H7 (cell line): ENCODE results near the gene RAD23B. TPM values are rescaled to one million over a fixed set of nuclear protein-coding genes. Genes with fewer than 3 reads are reported as not detected.

ENCODE experiments used
- DNase-seq: peaks from one replicate; pipeline ENCODE4 v3.0.0; 2012
- H3K27me3 ChIP-seq: 2 replicates; pipeline ENCODE4 v1.6.0; 2011; ENCODE audit warnings: mild to moderate bottlenecking, low read length; ENCODE audit not compliant: control insufficient read depth, insufficient read depth
- H3K36me3 ChIP-seq: replicated peaks from 2 replicates; pipeline ENCODE4 v1.5.1; 2011; ENCODE audit warnings: low read length; ENCODE audit not compliant: control insufficient read depth, insufficient read depth
- H3K4me3 ChIP-seq: 2 replicates; pipeline ENCODE4 v1.5.1; 2011; ENCODE audit warnings: low read depth, mild to moderate bottlenecking, control low read depth, low read length, moderate library complexity; ENCODE audit not compliant: insufficient read depth
- total RNA-seq: library from RNA; depleted of rRNA; stranded (reverse); fragments of >200 nt; shearing (Covaris generic); gene quantifications from 2 replicates; pipeline ENCODE4 v1.2.3, GENCODE V29; 2014

RAD23B gene
- total RNA-seq, 1 experiment from 2014 or later = 137 TPM

DNA sequence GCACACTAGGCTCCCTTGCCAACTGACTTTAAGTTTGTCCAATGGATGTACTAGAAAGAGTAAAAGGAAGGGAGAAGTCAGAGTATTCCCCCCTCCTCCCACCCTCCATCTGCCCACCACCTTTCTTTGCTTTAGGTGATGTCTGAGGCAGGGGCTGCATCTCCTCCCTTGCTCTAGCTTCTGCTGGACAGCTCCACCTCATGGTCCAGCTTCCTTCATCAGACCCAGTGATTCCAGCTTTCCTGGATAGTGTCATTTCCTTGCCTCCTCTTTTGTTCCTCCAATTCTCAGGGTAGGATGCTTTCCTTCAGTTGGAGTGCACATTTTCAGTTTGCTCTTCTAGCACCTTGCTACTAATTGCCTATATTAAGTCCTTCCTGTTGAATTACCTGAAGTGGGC lies 67.4 kb downstream of the RAD23B start:
- no peak for DNase-seq
- no peak overlapping the region for H3K4me3 ChIP-seq
- H3K27me3 ChIP-seq = no peaks in the 10 kb centered on the region
- no peaks in the 10 kb centered on the region for H3K36me3 ChIP-seq

DNA sequence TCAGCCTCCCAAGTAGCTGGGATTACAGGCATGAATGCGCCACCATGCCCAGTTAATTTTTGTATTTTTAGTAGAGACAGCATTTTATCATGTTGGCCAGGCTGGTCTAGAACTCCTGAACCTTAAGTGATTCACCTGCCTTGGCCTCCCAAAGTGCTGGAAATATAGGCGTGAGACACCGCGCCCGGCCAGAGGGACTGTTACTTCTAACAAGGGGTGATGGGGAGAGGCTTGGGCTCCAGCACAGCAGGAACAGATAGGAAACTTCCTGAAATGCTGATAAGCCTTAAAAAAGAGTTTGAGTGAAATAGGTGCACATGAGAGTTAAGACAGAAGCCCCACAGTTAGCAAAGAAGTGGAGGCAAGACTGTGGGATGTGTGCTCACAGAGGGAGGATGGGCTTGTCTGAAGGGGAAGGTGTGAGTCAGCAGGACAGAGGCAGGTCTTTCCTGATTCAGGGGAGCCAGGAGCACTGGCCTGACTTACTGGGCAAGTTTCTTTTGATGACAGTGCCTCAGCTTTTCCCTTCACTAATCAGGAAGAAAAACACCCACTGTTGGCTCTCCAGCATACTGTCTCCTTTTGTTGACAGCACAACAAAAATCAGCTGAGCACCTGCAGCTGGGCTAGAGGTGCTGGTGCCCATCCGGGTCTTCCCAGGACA lies 68.4 kb downstream of the RAD23B start:
- no peak overlapping the region for H3K4me3 ChIP-seq
- no peaks in the 10 kb centered on the region for H3K27me3 ChIP-seq
- DNase-seq = no peak
- H3K36me3 ChIP-seq = no peaks in the 10 kb centered on the region

DNA sequence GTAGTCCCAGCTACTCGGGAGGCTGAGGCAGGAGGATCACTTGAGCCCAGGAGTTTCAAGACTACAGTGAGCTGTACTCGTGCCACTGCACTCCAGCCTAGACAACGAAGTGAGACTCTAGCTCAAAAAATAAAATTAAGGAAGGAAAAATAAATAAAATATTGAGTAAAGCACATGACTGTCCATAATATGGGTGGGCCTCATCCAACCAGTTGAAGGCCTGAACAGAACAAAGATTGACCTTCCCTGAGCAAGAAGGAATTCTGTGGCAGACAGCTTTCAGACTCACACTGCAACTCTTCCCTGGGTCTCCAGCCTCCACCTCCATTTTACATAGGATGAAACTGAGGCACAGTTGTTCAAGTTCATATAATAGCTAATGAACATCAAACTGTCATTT lies 72.3 kb downstream of the RAD23B start:
- H3K27me3 ChIP-seq = no peaks in the 10 kb centered on the region

DNA sequence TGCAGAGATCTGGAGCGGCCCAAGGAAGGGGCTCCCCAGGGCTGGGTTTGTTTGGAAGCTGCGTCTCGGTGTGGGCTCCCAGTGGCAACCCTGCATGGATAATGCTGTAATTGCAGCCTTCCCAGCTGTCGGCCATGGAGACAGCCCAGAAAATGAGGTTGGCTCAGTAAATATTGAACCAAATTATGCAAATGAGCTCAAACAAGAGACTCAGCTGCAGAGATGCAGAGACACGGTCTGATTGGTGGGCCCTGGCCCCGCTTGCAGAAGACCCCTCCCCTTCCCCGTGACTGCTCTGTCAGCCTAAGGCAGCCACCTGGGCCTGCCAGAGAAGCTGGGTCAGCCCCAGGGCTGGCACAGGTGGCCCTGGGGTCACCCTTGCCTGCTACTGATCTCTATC lies 75.9 kb downstream of the RAD23B start:
- Histone ChIP-seq H3K36me3 (no peaks in the 10 kb centered on the region), H3K4me3 (no peak overlapping the region), H3K27me3 (no peaks in the 10 kb centered on the region)
- DNase-seq = no peak

More for the DNA sequence above, 72.3 kb downstream of the RAD23B start:
- no peak overlapping the region for H3K4me3 ChIP-seq
- H3K36me3 ChIP-seq = no peaks in the 10 kb centered on the region
- no peak for DNase-seq

DNA sequence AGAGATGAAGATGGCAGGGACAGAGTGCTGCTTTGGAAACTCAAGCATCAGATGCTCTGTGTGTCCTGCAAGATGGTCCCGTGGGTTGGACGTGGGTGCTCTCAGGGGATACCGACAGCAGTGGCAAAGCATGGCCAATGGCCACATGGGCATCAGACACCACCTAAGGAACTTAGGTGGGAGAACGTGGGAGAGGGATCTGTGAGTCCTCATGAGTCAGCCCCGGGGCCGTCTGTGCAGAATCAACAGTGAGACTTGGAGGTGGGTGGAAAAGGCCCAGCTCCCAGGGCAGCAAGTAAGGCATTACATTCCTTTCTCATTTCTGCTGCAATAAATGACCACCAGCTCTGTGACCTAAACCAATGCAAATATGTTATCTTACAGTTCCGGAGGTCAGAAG lies 77.0 kb downstream of the RAD23B start:
- no peak for DNase-seq
- H3K4me3 ChIP-seq = no peak overlapping the region
- no peaks in the 10 kb centered on the region for H3K27me3 ChIP-seq
- no peaks in the 10 kb centered on the region for H3K36me3 ChIP-seq

DNA sequence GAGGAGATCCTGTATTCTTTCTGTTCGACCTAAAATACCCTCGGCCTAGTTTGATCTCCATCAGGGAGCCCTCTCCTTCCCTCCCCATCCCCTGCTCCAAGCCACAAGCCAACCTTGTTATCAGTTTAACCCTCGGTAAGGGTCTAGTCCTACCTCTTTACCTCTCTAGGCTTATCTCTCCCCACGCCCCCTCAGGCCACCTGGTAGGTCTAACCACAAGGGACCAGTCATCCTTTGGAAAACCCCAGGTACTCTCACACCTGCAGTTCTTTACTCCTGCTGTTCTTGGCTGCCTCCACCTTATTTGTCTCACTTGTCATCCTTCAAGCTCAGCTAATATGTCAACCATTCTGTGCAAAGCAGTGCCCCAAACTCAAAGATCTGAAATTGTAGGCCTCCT lies 78.7 kb downstream of the RAD23B start:
- H3K27me3 ChIP-seq = no peaks in the 10 kb centered on the region
- DNase-seq = no peak
- no peaks in the 10 kb centered on the region for H3K36me3 ChIP-seq
- no peak overlapping the region for H3K4me3 ChIP-seq

DNA sequence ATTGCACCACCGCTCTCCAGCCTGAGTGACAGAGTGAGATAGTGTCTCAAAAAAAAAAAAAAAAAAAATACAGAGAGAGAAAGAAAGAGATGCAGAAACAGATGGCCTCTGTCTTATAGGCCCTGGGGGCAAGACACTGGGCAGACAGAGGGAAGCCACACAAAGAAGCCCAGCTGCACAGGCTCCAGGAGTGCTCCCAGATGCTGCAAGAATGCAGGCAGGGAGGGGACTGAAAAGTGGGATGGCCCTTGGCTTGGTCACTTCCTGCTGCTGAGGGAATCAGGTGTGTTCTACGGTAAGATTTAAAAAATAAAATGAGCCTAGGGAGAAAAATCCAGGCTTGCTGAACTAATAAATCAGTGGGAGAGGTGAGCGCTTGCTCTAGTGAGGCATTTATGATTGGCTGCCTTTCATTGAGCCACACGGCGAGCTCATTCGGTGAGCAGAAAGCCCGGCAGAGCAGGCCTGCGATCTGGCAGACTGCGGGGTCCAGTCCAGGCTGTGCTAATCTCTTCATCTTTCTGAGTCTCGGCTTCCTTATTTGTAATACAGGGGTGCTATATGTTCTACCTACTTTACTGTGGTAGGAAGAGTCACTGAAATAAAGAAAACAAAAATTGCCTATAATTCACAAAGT lies 80.6 kb downstream of the RAD23B start:
- no peaks in the 10 kb centered on the region for H3K27me3 ChIP-seq
- no peak overlapping the region for H3K4me3 ChIP-seq
- H3K36me3 ChIP-seq = no peaks in the 10 kb centered on the region
- DNase-seq = peak; percentile 45

DNA sequence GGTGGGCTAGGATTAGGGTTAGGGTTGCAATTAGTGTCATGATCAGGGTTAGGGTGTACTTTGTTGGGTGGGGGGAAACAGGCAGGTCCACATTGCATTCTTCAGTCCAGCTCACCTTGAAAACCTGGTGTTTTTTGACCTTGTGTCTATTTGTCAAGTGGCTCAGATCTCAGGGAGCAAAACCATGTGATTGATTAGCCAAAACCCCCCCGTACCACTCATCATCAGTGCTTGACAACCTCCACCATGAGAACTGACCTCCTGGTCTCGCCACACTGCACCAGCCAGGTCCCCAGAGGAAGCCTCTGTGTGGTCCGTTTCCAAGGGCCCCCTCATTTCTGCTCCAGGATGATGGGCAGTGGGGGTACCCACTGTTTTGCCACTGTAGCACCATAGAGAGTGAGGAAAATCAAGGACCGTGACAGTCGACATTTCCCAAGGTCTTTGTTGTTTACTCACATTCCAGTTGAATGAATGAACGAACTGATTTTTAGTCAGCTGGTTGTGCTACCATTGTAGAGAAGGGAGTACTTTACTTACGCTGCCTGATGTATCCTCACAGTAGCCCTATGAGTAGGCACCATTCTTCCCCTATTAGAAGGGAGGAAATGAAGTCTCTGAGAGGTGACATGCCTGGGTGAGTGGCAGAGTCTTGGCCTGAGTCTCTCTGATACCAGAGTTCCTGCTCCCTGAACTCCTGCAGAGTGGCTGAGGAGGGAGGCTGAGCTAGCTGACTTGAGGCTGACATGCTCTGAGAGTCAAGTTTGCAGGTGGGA lies 84.8 kb downstream of the RAD23B start:
- H3K36me3 ChIP-seq = no peaks in the 10 kb centered on the region
- DNase-seq = no peak
- H3K27me3 ChIP-seq = no peaks in the 10 kb centered on the region
- H3K4me3 ChIP-seq = no peak overlapping the region

DNA sequence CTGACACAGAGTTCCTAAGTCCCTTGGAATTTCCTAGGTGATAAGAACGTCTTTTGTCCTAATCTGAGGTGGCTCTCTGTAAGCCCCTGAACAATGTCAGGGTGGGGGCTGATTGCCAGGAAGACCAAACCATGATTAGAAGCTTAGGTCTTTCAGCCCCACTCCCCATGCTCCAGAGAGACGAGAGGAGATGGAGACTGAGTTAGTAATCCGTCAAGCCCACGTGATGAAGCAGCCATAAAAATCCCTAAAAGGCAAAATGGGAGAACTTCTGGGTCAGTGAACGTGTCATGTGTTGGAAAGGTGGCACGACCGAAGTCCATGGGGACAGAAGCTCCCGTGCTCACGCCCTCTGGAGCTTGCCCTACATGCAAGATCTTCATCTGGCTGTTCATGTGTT lies 85.6 kb downstream of the RAD23B start:
- Histone ChIP-seq H3K4me3 (no peak overlapping the region), H3K36me3 (no peaks in the 10 kb centered on the region)
- DNase-seq = no peak

DNA sequence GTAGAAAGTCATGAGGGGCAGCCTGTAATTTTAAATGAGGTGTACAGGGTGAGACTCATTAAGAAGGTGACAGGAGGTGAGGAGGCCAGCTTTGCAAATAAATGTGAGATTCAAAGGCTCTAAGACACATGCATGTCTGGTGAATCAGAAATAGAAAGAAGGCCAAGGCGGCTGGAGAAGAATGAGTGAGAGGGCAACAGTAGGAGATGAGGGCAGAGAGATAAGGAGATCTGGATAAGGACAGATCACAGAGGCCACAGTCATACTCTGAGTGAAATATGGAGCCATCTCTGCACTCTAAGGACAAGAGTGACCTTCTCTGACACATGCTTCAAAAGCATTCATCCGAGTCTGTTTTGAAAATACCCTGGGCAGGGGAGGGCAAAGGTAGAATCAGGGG lies 90.7 kb downstream of the RAD23B start:
- no peaks in the 10 kb centered on the region for H3K36me3 ChIP-seq
- no peak overlapping the region for H3K4me3 ChIP-seq
- no peak for DNase-seq
- H3K27me3 ChIP-seq = no peaks in the 10 kb centered on the region

More for the DNA sequence above, 85.6 kb downstream of the RAD23B start:
- no peaks in the 10 kb centered on the region for H3K27me3 ChIP-seq

DNA sequence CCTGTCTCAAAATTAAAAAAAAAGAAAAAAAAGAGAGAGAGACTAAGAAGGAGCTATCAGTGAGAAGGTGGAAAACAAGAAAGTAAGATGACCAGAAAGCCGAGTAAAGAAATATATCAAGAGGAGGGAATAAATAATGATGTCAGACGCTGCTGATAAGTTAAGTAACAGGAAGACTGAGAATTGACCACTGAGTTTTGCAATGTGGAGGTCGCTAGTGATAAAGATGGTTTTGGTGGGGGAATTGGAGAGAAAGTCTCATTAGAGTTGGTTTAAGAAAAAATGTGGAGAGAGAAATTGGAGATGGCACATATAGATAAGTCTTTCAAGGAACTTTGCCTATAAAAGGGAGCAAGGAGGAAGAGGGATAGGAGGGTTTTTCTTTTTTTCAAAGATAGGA lies 91.9 kb downstream of the RAD23B start:
- Histone ChIP-seq H3K4me3 (no peak overlapping the region), H3K36me3 (no peaks in the 10 kb centered on the region), H3K27me3 (no peaks in the 10 kb centered on the region)
- no peak for DNase-seq

DNA sequence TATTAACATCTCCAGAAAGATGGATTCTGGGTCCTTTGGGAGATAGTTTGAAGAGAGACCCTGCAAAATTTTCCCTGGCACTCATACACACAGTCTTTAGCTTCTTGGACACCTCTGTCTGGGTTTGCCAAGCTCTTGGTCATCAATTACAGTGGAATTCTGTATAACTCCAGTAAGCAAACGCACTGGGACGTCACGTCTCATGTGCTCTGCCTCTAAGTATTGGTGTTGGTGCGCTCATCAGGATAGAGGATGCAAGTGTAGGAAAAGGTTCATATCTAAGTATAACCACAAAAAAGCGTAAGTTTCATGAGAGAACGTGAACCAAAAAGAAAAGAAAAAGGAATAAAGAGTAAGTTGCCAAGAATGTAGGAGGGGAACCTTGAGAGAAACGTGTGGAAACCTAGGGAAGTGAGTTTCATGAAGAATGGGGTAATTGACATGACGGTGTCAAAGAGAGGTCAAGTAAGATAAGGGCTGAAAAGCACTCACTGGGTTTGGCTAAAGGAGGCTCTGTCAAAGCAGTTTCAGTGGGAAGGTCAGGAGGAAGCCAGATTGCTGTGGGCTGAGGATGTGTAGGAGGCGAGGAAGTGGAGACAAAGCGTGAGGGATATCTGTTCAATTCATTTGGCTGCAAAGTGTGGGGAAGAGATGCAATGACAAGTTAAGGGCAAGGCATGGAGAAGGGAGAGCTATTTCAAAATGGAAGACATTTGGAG lies 92.7 kb downstream of the RAD23B start:
- Histone ChIP-seq H3K4me3 (no peak overlapping the region), H3K36me3 (no peaks in the 10 kb centered on the region), H3K27me3 (no peaks in the 10 kb centered on the region)
- no peak for DNase-seq

DNA sequence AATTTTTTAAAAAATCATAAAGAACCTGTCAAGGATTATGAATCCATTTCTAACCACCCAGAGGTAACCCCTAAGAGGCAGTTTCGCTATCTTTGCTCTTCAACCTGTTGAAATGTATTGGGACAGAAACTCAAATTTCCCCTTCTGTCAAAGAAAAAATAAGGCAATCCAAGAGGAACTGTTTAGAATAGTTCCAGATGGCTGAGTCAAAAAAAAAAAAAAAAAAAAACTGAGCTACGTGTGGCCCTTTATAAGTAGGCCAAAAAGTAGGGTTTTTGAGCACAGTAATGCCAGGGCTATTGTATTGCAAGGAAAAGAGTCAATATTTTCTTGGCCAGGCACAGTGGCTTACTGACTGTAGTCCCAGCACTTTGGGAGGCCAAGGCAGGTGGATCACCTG lies 94.9 kb downstream of the RAD23B start:
- H3K36me3 ChIP-seq = no peaks in the 10 kb centered on the region
- DNase-seq = no peak
- no peak overlapping the region for H3K4me3 ChIP-seq
- H3K27me3 ChIP-seq = no peaks in the 10 kb centered on the region
